ENCODE measurements around the gene CD5L.

The CD5L gene

DNA sequence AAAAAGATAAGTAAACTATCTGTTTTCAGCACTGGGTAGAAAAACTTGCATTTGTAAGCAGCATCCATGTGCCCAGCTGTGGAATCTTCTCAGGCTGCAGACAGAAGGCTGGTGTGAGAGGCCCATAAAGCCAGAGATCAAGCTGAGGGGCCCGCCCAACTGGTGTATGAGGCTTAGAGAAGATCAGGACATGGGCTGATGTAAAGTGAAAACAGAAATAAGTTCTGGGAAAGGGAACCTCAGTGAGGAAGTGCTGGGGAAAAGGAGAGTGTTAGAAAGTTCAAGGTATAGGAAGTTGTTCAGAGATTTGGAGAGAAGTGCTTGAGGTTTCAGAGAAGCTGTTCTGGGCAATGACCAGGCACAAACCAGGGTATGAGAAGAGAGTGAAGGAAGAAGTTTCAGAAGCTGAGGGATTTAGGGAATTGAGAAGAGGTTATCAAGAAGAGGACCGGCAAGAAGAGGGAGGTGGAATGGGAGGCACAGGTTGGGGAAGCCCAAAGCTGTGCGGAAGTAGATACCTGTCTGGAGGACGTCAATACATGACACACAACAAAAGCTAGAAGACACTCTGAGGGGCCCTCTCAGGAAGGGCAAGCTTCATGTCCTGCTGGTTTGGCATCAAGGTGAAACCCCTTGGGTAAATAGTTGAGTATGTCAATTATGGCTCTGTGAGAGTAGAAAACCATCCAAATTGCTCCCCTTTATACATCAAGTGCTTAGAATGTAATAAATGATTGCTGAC, 2.7 kb upstream of the CD5L start:
- Histone ChIP-seq H3K4me1 (ENCODE audit: control insufficient read depth in 2 of 2, insufficient read depth in 2 of 2, low read length in 2 of 2) (no peaks in the 10 kb centered on the region), H3K27ac (ENCODE audit: low read depth in 2 of 2, low read length in 2 of 2) (no peak overlapping the region)

DNA sequence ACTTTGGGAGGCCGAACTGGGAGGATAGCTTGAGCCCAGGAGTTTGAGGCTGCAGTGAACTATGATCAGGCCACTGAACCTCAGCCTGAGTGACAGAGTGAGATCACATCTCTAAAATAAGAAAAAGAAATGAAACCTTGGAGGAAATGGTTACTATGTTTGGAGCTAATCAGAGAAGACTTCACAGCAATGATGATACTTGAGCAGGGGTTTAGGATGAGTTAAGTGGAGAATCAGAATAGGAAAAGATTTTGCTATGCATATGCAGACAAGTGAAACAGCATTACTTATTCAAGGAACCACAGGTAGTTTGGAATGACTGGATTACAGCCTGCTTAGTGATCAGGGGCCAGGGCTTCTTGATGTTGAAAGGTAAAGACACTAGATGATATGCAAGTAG, 1.3 kb upstream of the CD5L start:
- no peak overlapping the region for H3K9ac ChIP-seq (ENCODE audit: low read depth in 1 of 2, low read length in 2 of 2)
- no peaks in the 10 kb centered on the region for H3K27me3 ChIP-seq (ENCODE audit: control insufficient read depth in 2 of 2, insufficient read depth in 2 of 2, low read length in 2 of 2)
- no peak overlapping the region for H3K27ac ChIP-seq (ENCODE audit: low read depth in 2 of 2, low read length in 2 of 2)
- H3K9me3 ChIP-seq (ENCODE audit: control insufficient read depth in 2 of 2, low read length in 2 of 2) = no peaks in the 10 kb centered on the region
- no peaks in the 10 kb centered on the region for H3K4me1 ChIP-seq (ENCODE audit: control insufficient read depth in 2 of 2, insufficient read depth in 2 of 2, low read length in 2 of 2)
- no peaks in the 10 kb centered on the region for H3K36me3 ChIP-seq (ENCODE audit: control insufficient read depth in 2 of 2, insufficient read depth in 2 of 2, low read length in 2 of 2)
- no peak overlapping the region for H3K4me3 ChIP-seq (ENCODE audit: low read length in 2 of 2)

More for the DNA sequence above, 2.7 kb upstream of the CD5L start:
- Histone ChIP-seq H3K4me3 (ENCODE audit: low read length in 2 of 2) (no peak overlapping the region), H3K27me3 (ENCODE audit: control insufficient read depth in 2 of 2, insufficient read depth in 2 of 2, low read length in 2 of 2) (no peaks in the 10 kb centered on the region), H3K9ac (ENCODE audit: low read depth in 1 of 2, low read length in 2 of 2) (no peak overlapping the region), H3K9me3 (ENCODE audit: control insufficient read depth in 2 of 2, low read length in 2 of 2) (no peaks in the 10 kb centered on the region), H3K36me3 (ENCODE audit: control insufficient read depth in 2 of 2, insufficient read depth in 2 of 2, low read length in 2 of 2) (no peaks in the 10 kb centered on the region)

DNA sequence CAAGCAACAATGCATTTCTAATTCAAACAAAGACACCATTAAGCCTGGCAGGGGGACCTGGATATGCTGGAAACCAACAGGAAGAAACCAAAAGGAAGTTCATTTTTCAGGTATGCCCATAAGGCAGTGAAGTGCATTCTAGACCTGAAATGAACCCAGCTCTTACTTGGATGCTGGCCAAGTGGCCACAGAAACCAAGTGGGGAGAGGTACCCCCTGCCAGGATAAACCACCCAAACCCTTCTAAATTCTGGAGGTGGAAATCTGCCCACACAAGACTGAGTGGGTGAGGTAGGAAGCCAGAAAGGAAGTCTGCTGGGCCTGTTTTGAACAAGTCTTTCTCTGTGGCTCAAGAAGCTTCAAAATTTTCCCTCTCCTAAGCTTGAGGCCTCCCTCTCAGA, 2.6 kb downstream of the CD5L start:
- no peaks in the 10 kb centered on the region for H3K27me3 ChIP-seq (ENCODE audit: control insufficient read depth in 2 of 2, insufficient read depth in 2 of 2, low read length in 2 of 2)
- H3K27ac ChIP-seq (ENCODE audit: low read depth in 2 of 2, low read length in 2 of 2) = no peak overlapping the region
- no peak overlapping the region for H3K9ac ChIP-seq (ENCODE audit: low read depth in 1 of 2, low read length in 2 of 2)
- H3K9me3 ChIP-seq (ENCODE audit: control insufficient read depth in 2 of 2, low read length in 2 of 2) = no peaks in the 10 kb centered on the region
- no peaks in the 10 kb centered on the region for H3K4me1 ChIP-seq (ENCODE audit: control insufficient read depth in 2 of 2, insufficient read depth in 2 of 2, low read length in 2 of 2)
- H3K4me3 ChIP-seq (ENCODE audit: low read length in 2 of 2) = no peak overlapping the region
- no peaks in the 10 kb centered on the region for H3K36me3 ChIP-seq (ENCODE audit: control insufficient read depth in 2 of 2, insufficient read depth in 2 of 2, low read length in 2 of 2)

DNA sequence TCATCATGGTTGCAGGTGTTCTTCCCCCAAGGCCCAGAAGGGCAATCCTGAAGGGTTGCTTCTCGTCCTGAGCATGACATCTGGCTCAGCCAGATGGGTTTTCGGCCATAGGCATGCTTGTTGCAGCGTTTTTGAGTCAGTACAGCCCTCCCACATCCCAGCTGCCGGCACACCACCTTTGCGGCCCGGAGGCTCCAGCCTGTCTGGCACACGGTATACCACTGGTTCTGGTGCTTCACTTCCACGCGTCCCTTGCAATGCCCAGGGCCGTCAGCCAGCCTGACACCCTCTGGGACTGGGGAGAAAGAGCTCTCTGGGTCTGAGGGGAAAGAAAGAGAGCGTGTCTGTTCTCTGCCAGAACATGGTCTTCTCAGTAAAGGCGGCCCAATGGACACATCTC, 7.2 kb downstream of the CD5L start:
- no peaks in the 10 kb centered on the region for H3K27me3 ChIP-seq (ENCODE audit: control insufficient read depth in 2 of 2, insufficient read depth in 2 of 2, low read length in 2 of 2)
- no peak overlapping the region for H3K9ac ChIP-seq (ENCODE audit: low read depth in 1 of 2, low read length in 2 of 2)
- no peaks in the 10 kb centered on the region for H3K36me3 ChIP-seq (ENCODE audit: control insufficient read depth in 2 of 2, insufficient read depth in 2 of 2, low read length in 2 of 2)
- H3K4me3 ChIP-seq (ENCODE audit: low read length in 2 of 2) = no peak overlapping the region
- H3K27ac ChIP-seq (ENCODE audit: low read depth in 2 of 2, low read length in 2 of 2) = no peak overlapping the region
- no peaks in the 10 kb centered on the region for H3K9me3 ChIP-seq (ENCODE audit: control insufficient read depth in 2 of 2, low read length in 2 of 2)
- no peaks in the 10 kb centered on the region for H3K4me1 ChIP-seq (ENCODE audit: control insufficient read depth in 2 of 2, insufficient read depth in 2 of 2, low read length in 2 of 2)

DNA sequence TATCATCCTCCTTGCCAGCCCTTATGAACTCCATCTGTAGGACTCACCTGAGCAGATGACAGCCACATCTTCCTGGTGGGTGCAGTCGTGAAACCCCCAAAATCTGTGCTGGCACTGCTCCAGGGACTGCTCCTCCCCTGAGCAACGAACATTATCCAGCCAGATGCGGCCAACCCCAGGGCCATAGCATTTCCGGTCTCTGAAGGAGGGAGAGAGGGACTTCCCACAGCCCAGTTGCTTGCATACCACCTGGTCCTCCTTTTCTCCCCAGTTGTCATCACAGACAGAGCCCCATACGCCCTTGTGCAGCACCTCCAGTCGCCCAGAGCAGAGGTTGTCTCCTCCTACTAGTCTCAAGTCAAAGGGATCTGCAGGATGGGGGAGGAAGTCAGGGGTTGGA, 8.5 kb downstream of the CD5L start:
- no peaks in the 10 kb centered on the region for H3K36me3 ChIP-seq (ENCODE audit: control insufficient read depth in 2 of 2, insufficient read depth in 2 of 2, low read length in 2 of 2)
- H3K9me3 ChIP-seq (ENCODE audit: control insufficient read depth in 2 of 2, low read length in 2 of 2) = no peaks in the 10 kb centered on the region
- H3K27ac ChIP-seq (ENCODE audit: low read depth in 2 of 2, low read length in 2 of 2) = no peak overlapping the region
- H3K9ac ChIP-seq (ENCODE audit: low read depth in 1 of 2, low read length in 2 of 2) = no peak overlapping the region
- no peaks in the 10 kb centered on the region for H3K4me1 ChIP-seq (ENCODE audit: control insufficient read depth in 2 of 2, insufficient read depth in 2 of 2, low read length in 2 of 2)
- no peak overlapping the region for H3K4me3 ChIP-seq (ENCODE audit: low read length in 2 of 2)
- H3K27me3 ChIP-seq (ENCODE audit: control insufficient read depth in 2 of 2, insufficient read depth in 2 of 2, low read length in 2 of 2) = no peaks in the 10 kb centered on the region

DNA sequence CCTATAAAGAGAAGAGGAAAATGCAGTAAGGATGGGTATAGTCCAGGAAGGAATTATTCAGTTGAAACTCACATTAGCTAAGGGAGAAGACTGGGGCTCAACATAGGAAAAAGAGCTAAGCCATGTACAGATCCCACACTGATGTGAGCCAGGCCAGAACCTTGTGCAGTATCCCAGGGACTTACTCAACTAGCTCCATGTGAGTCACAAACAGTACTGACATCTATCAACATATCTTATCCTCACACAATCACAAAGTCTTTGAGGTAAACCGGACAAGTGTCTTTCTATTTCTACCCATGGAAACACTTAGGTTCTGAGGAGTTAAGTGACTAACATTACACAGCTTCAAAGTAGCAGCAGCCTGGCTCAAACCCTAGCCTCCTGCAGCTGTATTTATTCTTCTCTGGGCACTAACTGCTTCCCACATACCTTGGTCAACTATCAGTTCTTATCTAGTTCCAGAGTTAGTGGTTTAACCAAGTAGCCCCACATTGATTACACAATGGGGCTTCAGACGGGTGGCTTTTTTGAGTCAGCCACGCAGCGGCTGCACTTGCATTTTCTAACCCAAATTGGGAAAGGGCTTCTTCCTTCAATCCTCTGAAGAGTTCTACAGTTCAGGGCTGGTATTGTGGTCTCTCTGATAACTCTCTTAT, 9.5 kb downstream of the CD5L start:
- no peaks in the 10 kb centered on the region for H3K27me3 ChIP-seq (ENCODE audit: control insufficient read depth in 2 of 2, insufficient read depth in 2 of 2, low read length in 2 of 2)
- H3K36me3 ChIP-seq (ENCODE audit: control insufficient read depth in 2 of 2, insufficient read depth in 2 of 2, low read length in 2 of 2) = no peaks in the 10 kb centered on the region
- H3K4me1 ChIP-seq (ENCODE audit: control insufficient read depth in 2 of 2, insufficient read depth in 2 of 2, low read length in 2 of 2) = no peaks in the 10 kb centered on the region

DNA sequence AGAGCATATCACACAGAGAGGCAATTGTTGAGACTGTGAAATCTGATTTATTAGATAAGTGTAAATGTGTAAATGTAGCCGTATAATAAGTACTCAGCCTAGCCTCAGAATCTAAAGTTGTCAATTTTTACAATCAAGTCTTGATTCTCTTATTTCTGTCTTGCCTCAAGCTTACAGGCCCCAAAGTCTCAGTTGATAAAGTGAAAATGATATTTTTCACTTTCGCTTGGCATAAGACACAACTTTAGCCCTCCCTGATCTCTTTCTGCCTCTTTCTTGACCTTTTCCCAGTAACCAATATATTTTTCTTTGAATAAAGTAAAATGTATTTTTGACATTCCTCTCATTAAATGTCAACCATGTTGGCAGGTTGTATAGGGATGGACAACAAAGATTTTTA, 10.7 kb downstream of the CD5L start:
- no peak overlapping the region for H3K27ac ChIP-seq (ENCODE audit: low read depth in 2 of 2, low read length in 2 of 2)
- no peaks in the 10 kb centered on the region for H3K27me3 ChIP-seq (ENCODE audit: control insufficient read depth in 2 of 2, insufficient read depth in 2 of 2, low read length in 2 of 2)
- H3K36me3 ChIP-seq (ENCODE audit: control insufficient read depth in 2 of 2, insufficient read depth in 2 of 2, low read length in 2 of 2) = no peaks in the 10 kb centered on the region
- no peaks in the 10 kb centered on the region for H3K4me1 ChIP-seq (ENCODE audit: control insufficient read depth in 2 of 2, insufficient read depth in 2 of 2, low read length in 2 of 2)
- no peak overlapping the region for H3K9ac ChIP-seq (ENCODE audit: low read depth in 1 of 2, low read length in 2 of 2)
- no peak overlapping the region for H3K4me3 ChIP-seq (ENCODE audit: low read length in 2 of 2)
- H3K9me3 ChIP-seq (ENCODE audit: control insufficient read depth in 2 of 2, low read length in 2 of 2) = no peaks in the 10 kb centered on the region

More for the DNA sequence above, 9.5 kb downstream of the CD5L start:
- no peaks in the 10 kb centered on the region for H3K9me3 ChIP-seq (ENCODE audit: control insufficient read depth in 2 of 2, low read length in 2 of 2)
- H3K4me3 ChIP-seq (ENCODE audit: low read length in 2 of 2) = no peak overlapping the region
- H3K27ac ChIP-seq (ENCODE audit: low read depth in 2 of 2, low read length in 2 of 2) = no peak overlapping the region
- no peak overlapping the region for H3K9ac ChIP-seq (ENCODE audit: low read depth in 1 of 2, low read length in 2 of 2)

DNA sequence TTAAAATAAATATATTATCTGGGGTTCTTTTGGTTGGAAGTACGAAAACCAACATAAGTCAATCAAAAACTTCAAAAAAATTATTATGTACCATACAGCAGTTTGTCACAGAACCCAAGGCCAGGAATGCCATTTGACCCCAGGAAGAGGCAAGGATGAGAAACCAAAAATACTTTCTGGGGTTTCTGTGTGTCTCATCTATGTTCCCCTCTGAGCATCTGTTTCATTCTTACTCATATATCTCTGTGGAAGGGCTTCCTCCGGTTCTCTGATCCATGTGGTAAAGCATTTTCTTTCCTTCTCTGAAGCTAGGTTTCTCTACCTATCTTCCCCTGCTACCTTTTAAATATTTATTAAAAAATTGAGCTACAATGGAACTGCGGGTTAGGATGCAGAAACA, 11.9 kb downstream of the CD5L start:
- Histone ChIP-seq H3K27ac (ENCODE audit: low read depth in 2 of 2, low read length in 2 of 2) (no peak overlapping the region), H3K36me3 (ENCODE audit: control insufficient read depth in 2 of 2, insufficient read depth in 2 of 2, low read length in 2 of 2) (no peaks in the 10 kb centered on the region), H3K4me3 (ENCODE audit: low read length in 2 of 2) (no peak overlapping the region), H3K4me1 (ENCODE audit: control insufficient read depth in 2 of 2, insufficient read depth in 2 of 2, low read length in 2 of 2) (no peaks in the 10 kb centered on the region), H3K9ac (ENCODE audit: low read depth in 1 of 2, low read length in 2 of 2) (no peak overlapping the region), H3K9me3 (ENCODE audit: control insufficient read depth in 2 of 2, low read length in 2 of 2) (no peaks in the 10 kb centered on the region), H3K27me3 (ENCODE audit: control insufficient read depth in 2 of 2, insufficient read depth in 2 of 2, low read length in 2 of 2) (no peaks in the 10 kb centered on the region)

DNA sequence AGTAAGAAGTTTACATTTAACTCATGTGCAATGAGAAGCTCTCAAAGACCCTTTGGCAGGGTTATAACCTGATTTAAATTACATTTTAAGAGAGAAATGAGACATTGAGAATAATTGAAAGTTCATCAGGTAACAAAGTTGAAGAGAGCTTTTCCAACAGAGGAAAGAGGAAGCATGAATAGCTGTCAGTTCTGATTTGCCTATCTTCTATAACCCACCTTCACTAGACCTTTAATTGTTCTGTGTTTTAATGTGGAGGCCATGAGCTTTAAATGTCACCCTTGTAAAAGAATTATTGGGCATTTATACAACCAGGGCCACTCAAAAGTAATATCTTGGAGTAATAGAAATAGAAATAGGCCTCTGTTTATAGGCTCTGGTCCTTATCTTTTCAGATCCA, 12.4 kb downstream of the CD5L start:
- no peak overlapping the region for H3K9ac ChIP-seq (ENCODE audit: low read depth in 1 of 2, low read length in 2 of 2)
- no peaks in the 10 kb centered on the region for H3K9me3 ChIP-seq (ENCODE audit: control insufficient read depth in 2 of 2, low read length in 2 of 2)
- H3K4me1 ChIP-seq (ENCODE audit: control insufficient read depth in 2 of 2, insufficient read depth in 2 of 2, low read length in 2 of 2) = no peaks in the 10 kb centered on the region
- no peaks in the 10 kb centered on the region for H3K27me3 ChIP-seq (ENCODE audit: control insufficient read depth in 2 of 2, insufficient read depth in 2 of 2, low read length in 2 of 2)
- H3K4me3 ChIP-seq (ENCODE audit: low read length in 2 of 2) = no peak overlapping the region
- no peaks in the 10 kb centered on the region for H3K36me3 ChIP-seq (ENCODE audit: control insufficient read depth in 2 of 2, insufficient read depth in 2 of 2, low read length in 2 of 2)
- H3K27ac ChIP-seq (ENCODE audit: low read depth in 2 of 2, low read length in 2 of 2) = no peak overlapping the region

DNA sequence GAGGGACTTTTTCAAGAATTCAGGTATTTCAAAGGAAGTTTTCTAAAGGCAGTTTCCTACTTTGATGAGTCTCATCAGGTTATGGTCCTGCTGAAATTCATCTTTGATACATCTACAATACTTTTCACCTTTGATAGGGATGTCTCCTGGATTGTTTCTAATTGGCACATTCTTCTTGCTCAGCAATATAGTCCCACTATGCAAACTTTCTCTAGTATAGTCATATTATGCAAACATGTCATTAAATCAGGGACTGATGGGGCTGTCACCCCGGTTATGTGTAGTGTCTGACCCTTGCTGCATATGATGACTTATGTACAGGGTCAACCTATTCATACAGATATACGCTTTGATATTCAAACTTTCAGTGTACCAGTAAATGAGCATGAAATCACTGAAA, 21.3 kb downstream of the CD5L start:
- H3K4me3 ChIP-seq (ENCODE audit: low read length in 2 of 2) = no peak overlapping the region

More for the DNA sequence above, 21.3 kb downstream of the CD5L start:
- H3K36me3 ChIP-seq (ENCODE audit: control insufficient read depth in 2 of 2, insufficient read depth in 2 of 2, low read length in 2 of 2) = no peaks in the 10 kb centered on the region
- H3K9ac ChIP-seq (ENCODE audit: low read depth in 1 of 2, low read length in 2 of 2) = no peak overlapping the region
- H3K9me3 ChIP-seq (ENCODE audit: control insufficient read depth in 2 of 2, low read length in 2 of 2) = no peaks in the 10 kb centered on the region
- H3K27me3 ChIP-seq (ENCODE audit: control insufficient read depth in 2 of 2, insufficient read depth in 2 of 2, low read length in 2 of 2) = no peaks in the 10 kb centered on the region
- no peak overlapping the region for H3K27ac ChIP-seq (ENCODE audit: low read depth in 2 of 2, low read length in 2 of 2)
- no peaks in the 10 kb centered on the region for H3K4me1 ChIP-seq (ENCODE audit: control insufficient read depth in 2 of 2, insufficient read depth in 2 of 2, low read length in 2 of 2)

Measured in mucosa of rectum (tissue), 2 donors.